ENCODE measurements around the gene DLGAP4. TPM values are rescaled to one million over a fixed set of nuclear protein-coding genes. Genes with fewer than 3 reads are reported as not detected.
A peak's percentile ranks its signal among the peaks of the same experiment; 100 is the strongest.

DLGAP4 gene
- total and polyA plus RNA-seq, 10 of the 15 experiments (the other 5 are each of a cell fraction or from before 2014, with no cell fraction given): 0.42 to 43.3 (median 19.0) TPM

GRCh38 chr20:36317675-36318074 is 11.5 kb downstream of the DLGAP4 start:
- Histone ChIP-seq H4K20me1 (ENCODE audit: control insufficient read depth, insufficient read depth) (no peaks in the 10 kb centered on the region), H3K4me2 (ENCODE audit: control insufficient read depth, insufficient read depth) (no peak overlapping the region), H3K9me3 (replicated peaks; ENCODE audit: control insufficient read depth, insufficient read depth, low read length) (no peaks in the 10 kb centered on the region), H3K27ac (ENCODE audit: control insufficient read depth, insufficient read depth) (no peak overlapping the region), H2AFZ (ENCODE audit: control insufficient read depth, low read depth, low read length) (no peak overlapping the region), H3K4me1 (ENCODE audit: control insufficient read depth, insufficient read depth, low read length) (peaks cover 4% of the 10 kb centered on the region; the same call in 1 of the 2 replicates), H3K27me3 (replicated peaks in 1 of 2; ENCODE audit: control insufficient read depth in 2 of 2, insufficient read depth in 2 of 2, low read length in 1 of 2) (peaks cover 2 to 3% of the 10 kb centered on the region in 2 experiments; a peak in 3 of 4 replicates), H3K36me3 (ENCODE audit: control insufficient read depth in 2 of 2, insufficient read depth in 2 of 2, low read length in 1 of 2) (no peaks in the 10 kb centered on the region), H3K4me3 (no peak overlapping the region), H3K79me2 (ENCODE audit: control insufficient read depth, insufficient read depth, low read length) (no peaks in the 10 kb centered on the region), H3K9ac (ENCODE audit: control insufficient read depth, insufficient read depth, low read length) (no peak overlapping the region)
- no peak for DNase-seq (ENCODE audit: low read depth, low spot score)
- FAIRE-seq: no peak
- no TSS peak for BruUV-seq (replicated peaks)
- intact Hi-C loops (cut with micrococcal nuclease; ENCODE audit: unreplicated experiment) (no loop called here), in situ Hi-C loops (cut with MboI) (no loop called here)
- ChIA-PET RAD21 (ENCODE audit: unreplicated experiment) (no interaction called here), SMC1A (ENCODE audit: uncharacterized antibody, unreplicated experiment) (no interaction called here), CTCF (interaction anchor here (0.7 kb wide), 1 partner anchor 324 kb away, joined by 5 read pairs; no protein-coding TSS in a partner anchor), POLR2A (no interaction called here)
- WGBS (ENCODE audit: insufficient coverage, insufficient replicate concordance, low lambda C conversion rate, missing lambda C conversion rate): 31% methylated on average over 3 of the region's 3 CpGs
- TF ChIP-seq NRF1 (conservative IDR thresholded peaks at IDR 0.05; ENCODE audit: low read depth, low read length) (no peak), IRF3 (IDR thresholded peaks at IDR 0.05) (no peak), ZNF274 (IDR thresholded peaks at IDR 0.05; ENCODE audit: insufficient read depth, insufficient read length) (no peak), CBX5 (IDR thresholded peaks at IDR 0.05; ENCODE audit: low read depth) (no peak), HSF1 (IDR thresholded peaks at IDR 0.05; ENCODE audit: low read depth, low read length) (no peak), TCF7 (IDR thresholded peaks at IDR 0.05; ENCODE audit: borderline replicate concordance) (no peak), HDAC6 (IDR thresholded peaks at IDR 0.05; ENCODE audit: unreplicated experiment) (no peak), TCF12 (IDR thresholded peaks at IDR 0.05; ENCODE audit: low read depth, low read length) (no peak), ZNF687 (IDR thresholded peaks at IDR 0.05) (no peak), LARP7 (IDR thresholded peaks at IDR 0.05) (no peak), FOXK2 (IDR thresholded peaks at IDR 0.05) (no peak), SIX5 (IDR thresholded peaks at IDR 0.05; ENCODE audit: low read depth, low read length, severe bottlenecking) (no peak), TARDBP (IDR thresholded peaks at IDR 0.05; ENCODE audit: borderline replicate concordance) (no peak), YBX1 (IDR thresholded peaks at IDR 0.05) (no peak), ATF7 (IDR thresholded peaks at IDR 0.05; ENCODE audit: low read depth) (no peak)
- peak; percentile 41; the same call in 1 of the 3 replicates for ATAC-seq

Data from GM12878 (cell line).